C4-2B (cell line): ENCODE results near the gene TMEM161B.

Source experiments
- ZFX ChIP-seq: fragments of 450-650 bp; IDR thresholded peaks from 2 replicates; pipeline ENCODE4 v1.6.1; 2017
- TF ChIP-seq, protein P1 (sequence below): fragments of 450-650 bp; conservative IDR thresholded peaks from 2 replicates; pipeline ENCODE4 v1.5.1; 2017; ENCODE audit warnings: mild to moderate bottlenecking

DNA sequence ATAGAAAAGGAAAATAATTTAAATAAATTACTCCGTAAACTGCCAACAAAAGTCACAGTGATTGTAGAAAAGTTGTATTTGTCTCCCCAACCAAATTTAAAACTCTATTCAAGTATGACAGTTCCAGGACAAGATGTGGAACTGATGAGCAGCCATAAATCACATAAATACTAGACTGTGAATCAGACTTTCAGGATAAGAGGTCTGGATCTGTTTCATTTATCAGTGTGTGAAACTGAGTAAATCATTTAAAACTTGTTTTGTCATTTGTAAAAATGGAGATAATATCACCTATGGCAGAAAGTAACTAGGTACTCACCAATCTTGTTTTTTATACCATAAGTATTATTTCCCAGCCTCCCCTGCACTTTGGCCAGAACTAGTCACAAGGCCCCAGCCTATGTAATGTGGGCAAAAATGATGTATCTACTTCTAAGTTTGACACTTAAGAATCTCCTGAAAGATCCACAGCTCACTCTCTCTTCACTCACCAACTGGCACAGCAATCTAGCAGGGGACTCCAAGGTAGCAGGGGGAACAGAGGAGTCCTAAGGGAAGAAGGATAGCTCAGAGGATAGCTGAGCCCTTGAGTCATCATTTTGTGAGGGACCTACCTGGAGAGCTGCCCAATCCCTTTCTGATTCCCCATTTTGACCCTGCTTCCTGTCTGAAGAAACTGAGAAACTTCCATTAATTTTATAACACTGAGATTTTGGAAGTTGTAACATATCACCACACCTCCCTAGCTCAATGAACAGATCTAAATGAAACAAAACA, 31.6 kb downstream of the TMEM161B start:
- TF ChIP-seq, protein P1, sequence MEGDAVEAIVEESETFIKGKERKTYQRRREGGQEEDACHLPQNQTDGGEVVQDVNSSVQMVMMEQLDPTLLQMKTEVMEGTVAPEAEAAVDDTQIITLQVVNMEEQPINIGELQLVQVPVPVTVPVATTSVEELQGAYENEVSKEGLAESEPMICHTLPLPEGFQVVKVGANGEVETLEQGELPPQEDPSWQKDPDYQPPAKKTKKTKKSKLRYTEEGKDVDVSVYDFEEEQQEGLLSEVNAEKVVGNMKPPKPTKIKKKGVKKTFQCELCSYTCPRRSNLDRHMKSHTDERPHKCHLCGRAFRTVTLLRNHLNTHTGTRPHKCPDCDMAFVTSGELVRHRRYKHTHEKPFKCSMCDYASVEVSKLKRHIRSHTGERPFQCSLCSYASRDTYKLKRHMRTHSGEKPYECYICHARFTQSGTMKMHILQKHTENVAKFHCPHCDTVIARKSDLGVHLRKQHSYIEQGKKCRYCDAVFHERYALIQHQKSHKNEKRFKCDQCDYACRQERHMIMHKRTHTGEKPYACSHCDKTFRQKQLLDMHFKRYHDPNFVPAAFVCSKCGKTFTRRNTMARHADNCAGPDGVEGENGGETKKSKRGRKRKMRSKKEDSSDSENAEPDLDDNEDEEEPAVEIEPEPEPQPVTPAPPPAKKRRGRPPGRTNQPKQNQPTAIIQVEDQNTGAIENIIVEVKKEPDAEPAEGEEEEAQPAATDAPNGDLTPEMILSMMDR = no peak
- no peak for TF ChIP-seq ZFX
